ENCODE measurements around the gene ELF1. TPM values are rescaled to one million over a fixed set of nuclear protein-coding genes. Genes with fewer than 3 reads are reported as not detected.
"Not testable (repeated sequence)": the region's sequence is repeated elsewhere in the genome, so short reads cannot be mapped to it uniquely, and the experiment has no call there.

ELF1 gene
- total and polyA plus RNA-seq, 2 of the 4 experiments (the other 2 are of a cell fraction), result 25.4 to 27.6 TPM

DNA sequence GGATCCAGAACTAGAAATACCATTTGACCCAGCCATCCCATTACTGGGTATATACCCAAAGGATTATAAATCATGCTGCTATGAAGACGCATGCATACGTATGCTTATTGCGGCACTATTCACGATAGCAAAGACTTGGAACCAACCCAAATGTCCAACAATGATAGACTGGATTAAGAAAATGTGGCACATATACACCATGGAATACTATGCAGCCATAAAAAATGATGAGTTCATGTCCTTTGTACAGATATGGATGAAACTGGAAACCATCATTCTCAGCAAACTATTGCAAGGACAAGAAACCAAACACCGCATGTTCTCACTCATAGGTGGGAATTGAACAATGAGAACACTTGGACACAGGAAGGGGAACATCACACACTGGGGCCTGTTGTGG, 17.4 kb upstream of the ELF1 start:
- H3K9ac ChIP-seq (ENCODE audit: low read depth, low read length); POLR2A ChIA-PET (ENCODE audit: unreplicated experiment); H3K4me3 ChIP-seq (ENCODE audit: insufficient read depth, low read depth, low read length); H3K18ac ChIP-seq (ENCODE audit: low read depth, low read length); H3K4me1 ChIP-seq (ENCODE audit: control insufficient read depth, insufficient read depth, low read length); H2BK20ac ChIP-seq (ENCODE audit: low read depth, low read length); H2BK5ac ChIP-seq (ENCODE audit: low read depth, low read length, poor library complexity, severe bottlenecking); H3K14ac ChIP-seq (replicated peaks; ENCODE audit: low read depth, low read length); H3K9me3 ChIP-seq (ENCODE audit: control insufficient read depth, insufficient read depth, low read length); H2BK15ac ChIP-seq (ENCODE audit: low read depth, low read length); H3K27ac ChIP-seq (ENCODE audit: insufficient read depth, low read length); H4K8ac ChIP-seq (ENCODE audit: low read depth in 2 of 2, low read length in 2 of 2); H2AK9ac ChIP-seq (replicated peaks; ENCODE audit: low read depth, low read length, poor library complexity); H3K4me2 ChIP-seq (ENCODE audit: low read depth, low read length); H4K5ac ChIP-seq (ENCODE audit: low read depth, low read length); H2AK5ac ChIP-seq (ENCODE audit: low read depth, low read length); intact Hi-C loops (cut with micrococcal nuclease); H3K9me1 ChIP-seq (ENCODE audit: insufficient read depth, low read length); H2BK120ac ChIP-seq (ENCODE audit: low read depth, low read length); H2AFZ ChIP-seq (replicated peaks; ENCODE audit: low read length, poor library complexity); DNase-seq; dilution Hi-C loops (cut with HindIII; ENCODE audit: low sequenced_read_pairs, unreplicated experiment); H3K27me3 ChIP-seq (ENCODE audit: control insufficient read depth, insufficient read depth, low read length); BruUV-seq (replicated peaks); in situ Hi-C loops (cut with MboI; ENCODE audit: low sequenced_read_pairs); H3K36me3 ChIP-seq (ENCODE audit: control insufficient read depth, insufficient read depth, low read length); H4K91ac ChIP-seq (ENCODE audit: insufficient read depth, low read depth, low read length); ATAC-seq (ENCODE audit: low read depth); H3K23ac ChIP-seq (ENCODE audit: low read depth, low read length); H3K56ac ChIP-seq (ENCODE audit: extremely low read depth, insufficient read depth, low read length); H3K4ac ChIP-seq (ENCODE audit: low read depth, low read length): not testable (repeated sequence)
- CTCF ChIA-PET, result interaction anchor here (1.3 kb wide), 1 partner anchor 17 kb away, joined by 7 read pairs; no protein-coding TSS in a partner anchor
- Histone ChIP-seq H4K20me1 (ENCODE audit: insufficient read depth, low read length) (peaks cover 45% of the 10 kb centered on the region), H3K79me1 (ENCODE audit: low read depth in 1 of 2, low read length in 2 of 2) (peaks cover 16 to 57% of the 10 kb centered on the region in 2 experiments)
- WGBS, 2 experiments (ENCODE audit: extremely low coverage in 2 of 2, insufficient read length in 1 of 2), result no CpG with 5 or more reads among the region's 5 CpGs
